GM12878 (cell line): ENCODE data around the gene GABRB1. TPM values are rescaled to one million over a fixed set of nuclear protein-coding genes. Genes with fewer than 3 reads are reported as not detected.

Experiments
- ATAC-seq: fragments of 200-7000 bp; cut with Tn5 transposase; 3 replicates; pipeline ENCODE4 v1.9.1; 2020; ENCODE audit warnings: mild to moderate bottlenecking, moderate library complexity
- BruUV-seq: library from RNA; stranded (reverse); fragments of 400-500 nt; replicated peaks from 2 replicates; lab custom pipeline; 2021; lab: Mats Ljungman, UMichigan
- CTCF ChIA-PET: fragments of 300-600 bp; sonication (Branson Sonifier 250); formaldehyde crosslinking; extraction: SDS; loops from one replicate; lab custom pipeline; 2021; ENCODE audit warnings: inconsistent platforms; lab: Yijun Ruan, JAX
- POLR2A ChIA-PET: fragments of 350-600 bp; formaldehyde crosslinking; extraction: SDS; loops from one replicate; lab custom pipeline; 2021; ENCODE audit warnings: inconsistent platforms; lab: Charles Lee
- RAD21 ChIA-PET: fragments of 300-600 bp; sonication (Branson Sonifier 250); formaldehyde crosslinking; loops from one replicate; lab custom pipeline; 2023; ENCODE audit warnings: antibody characterized with exemption; ENCODE audit not compliant: unreplicated experiment; lab: Charles Lee
- SMC1A ChIA-PET: fragments of 300-600 bp; sonication (Branson Sonifier 250); formaldehyde crosslinking; loops from one replicate; lab custom pipeline; 2023; ENCODE audit not compliant: unreplicated experiment, uncharacterized antibody; lab: Charles Lee
- DNase-seq: peaks from one replicate; pipeline ENCODE4 v3.0.0-alpha.2; 2011; ENCODE audit warnings: low read depth, low spot score
- FAIRE-seq: peaks from 3 replicates; lab custom pipeline; 2011; peaks lifted over from hg19 to GRCh38; lab: Jason Lieb, UNC
- H2AFZ ChIP-seq: 2 replicates; pipeline ENCODE4 v1.6.0; 2011; ENCODE audit warnings: low read depth, low read length, control low read depth; ENCODE audit not compliant: control insufficient read depth
- H3K27ac ChIP-seq: 2 replicates; pipeline ENCODE4 v1.5.1; 2011; ENCODE audit warnings: control low read depth; ENCODE audit not compliant: control insufficient read depth, insufficient read depth
- H3K27me3 ChIP-seq, 2 experiments: replicated peaks in 1 of 2; 2 replicates each; pipeline versions ENCODE4 v1.6.0 to v1.6.1; 2011; ENCODE audit warnings: low read length in 1 of 2; ENCODE audit not compliant: control insufficient read depth in 2 of 2, insufficient read depth in 2 of 2
- H3K36me3 ChIP-seq, 2 experiments: 2 replicates each; pipeline ENCODE4 v1.5.1; 2011; ENCODE audit warnings: low read length in 1 of 2; ENCODE audit not compliant: control insufficient read depth in 2 of 2, insufficient read depth in 2 of 2
- H3K4me1 ChIP-seq: 2 replicates; pipeline ENCODE4 v1.6.1; 2011; ENCODE audit warnings: mild to moderate bottlenecking, low read length, moderate library complexity, mixed read lengths; ENCODE audit not compliant: control insufficient read depth, insufficient read depth
- H3K4me2 ChIP-seq: 2 replicates; pipeline ENCODE4 v1.6.0; 2011; ENCODE audit warnings: control low read depth; ENCODE audit not compliant: control insufficient read depth, insufficient read depth
- H3K4me3 ChIP-seq: fragments of 200-600 bp; sonication (generic); 2 replicates; pipeline ENCODE4 v1.5.1; 2016
- H3K79me2 ChIP-seq: 2 replicates; pipeline ENCODE4 v1.6.0; 2011; ENCODE audit warnings: low read length; ENCODE audit not compliant: control insufficient read depth, insufficient read depth
- H3K9ac ChIP-seq: 2 replicates; pipeline ENCODE4 v1.8.0; 2011; ENCODE audit warnings: low read length, control low read depth, mixed read lengths; ENCODE audit not compliant: control insufficient read depth, insufficient read depth
- H3K9me3 ChIP-seq: replicated peaks from 3 replicates; pipeline ENCODE4 v1.5.1; 2011; ENCODE audit warnings: mild to moderate bottlenecking, low read length; ENCODE audit not compliant: control insufficient read depth, insufficient read depth
- H4K20me1 ChIP-seq: 2 replicates; pipeline ENCODE4 v1.6.0; 2011; ENCODE audit not compliant: control insufficient read depth, insufficient read depth
- BMI1 ChIP-seq: fragments of 450-650 bp; IDR thresholded peaks from 2 replicates; pipeline ENCODE4 v1.6.1; 2016; ENCODE audit warnings: mild to moderate bottlenecking, moderate library complexity, borderline replicate concordance
- BRCA1 ChIP-seq: IDR thresholded peaks from 2 replicates; pipeline ENCODE4 v1.6.1; 2011; ENCODE audit warnings: low read depth, low read length, improper control_type of control experiment
- CHD4 ChIP-seq: fragments of 200-600 bp; sonication (generic); IDR thresholded peaks from 2 replicates; pipeline ENCODE4 v1.6.1; 2016; ENCODE audit warnings: mild to moderate bottlenecking
- HDAC2 ChIP-seq: fragments of 200-600 bp; sonication (generic); IDR thresholded peaks from 2 replicates; pipeline ENCODE4 v1.6.1; 2017
- LARP7 ChIP-seq: fragments of 450-650 bp; IDR thresholded peaks from 2 replicates; pipeline ENCODE4 v1.6.1; 2017; ENCODE audit warnings: mild to moderate bottlenecking
- MXI1 ChIP-seq: fragments of 150-350 bp; IDR thresholded peaks from 2 replicates; pipeline ENCODE4 v1.6.1; 2011; ENCODE audit warnings: low read depth, mild to moderate bottlenecking, inconsistent platforms, low read length, improper control_type of control experiment
- NRF1 ChIP-seq: conservative IDR thresholded peaks from 2 replicates; pipeline ENCODE4 v1.6.1; 2011; ENCODE audit warnings: mild to moderate bottlenecking, low read depth, low read length, improper control_type of control experiment
- RB1 ChIP-seq: fragments of 450-650 bp; formaldehyde crosslinking; IDR thresholded peaks from 2 replicates; pipeline ENCODE4 v1.6.1; 2017; ENCODE audit warnings: mild to moderate bottlenecking, borderline replicate concordance
- SMC3 ChIP-seq: IDR thresholded peaks from 2 replicates; pipeline ENCODE4 v1.6.1; 2011; ENCODE audit warnings: low read length, improper control_type of control experiment, borderline replicate concordance
- TCF12 ChIP-seq: IDR thresholded peaks from 2 replicates; pipeline ENCODE4 v1.6.1; 2011; ENCODE audit warnings: low read depth, mild to moderate bottlenecking, low read length
- TCF7 ChIP-seq: IDR thresholded peaks from 2 replicates; pipeline ENCODE4 v1.6.1; 2014; ENCODE audit warnings: antibody characterized with exemption, borderline replicate concordance
- ZBTB4 ChIP-seq: fragments of 450-650 bp; formaldehyde crosslinking; IDR thresholded peaks from 2 replicates; pipeline ENCODE4 v1.4.0; 2022; ENCODE audit warnings: mild to moderate bottlenecking, moderate library complexity
- ZNF384 ChIP-seq: IDR thresholded peaks from 2 replicates; pipeline ENCODE4 v1.6.1; 2012; ENCODE audit warnings: low read depth, mild to moderate bottlenecking, low read length, improper control_type of control experiment, borderline replicate concordance
- WGBS: methylation state at CpG from one replicate; pipeline ENCODE4 v1.1.6; 2016; ENCODE audit warnings: low lambda C conversion rate; ENCODE audit not compliant: insufficient replicate concordance, insufficient coverage; ENCODE audit errors: missing lambda C conversion rate; 5-methylcytosine and 5-hydroxymethylcytosine counted together
- in situ Hi-C: fragments of 300-500 bp; cut with MboI; formaldehyde crosslinking; loops from 9 replicates; pipeline ENCODE4 v1.14.3; 2018; ENCODE audit warnings: mixed read lengths
- intact Hi-C: fragments of 100-400 bp; cut with micrococcal nuclease; formaldehyde crosslinking; loops from one replicate; pipeline ENCODE4 v1.14.2; 2022; ENCODE audit not compliant: unreplicated experiment
- polyA plus RNA-seq, 11 experiments: library from polyadenylated mRNA; depleted of rRNA in 4 of 11; unstranded in 6 of 11; stranded (reverse) in 5 of 11; fragments of >200 nt; fragmentation: Nextera tagmentation in 4 of 11; fragmentation: Illumina TruSeq in 1 of 11; extraction: Ambion mirVana in 4 of 11; extraction: Trizol in 1 of 11; gene quantifications; 1 replicate in 1 of 11; 2 replicates in 10 of 11; pipeline versions ENCODE4 v1.2.1 to v1.2.3, GENCODE V29; 2011 to 2016; ENCODE audit warnings: inconsistent platforms in 2 of 11, missing spikeins in 2 of 11, low read depth in 1 of 11
- total RNA-seq, 4 experiments: library from RNA; depleted of rRNA in 3 of 4; stranded (reverse); fragments of >200 nt in 3 of 4; fragmentation: Illumina TruSeq in 1 of 4; extraction: Trizol in 1 of 4; gene quantifications; 2 replicates each; pipeline versions ENCODE4 v1.2.1 to v1.2.3, GENCODE V29; 2013 to 2021
- TF ChIP-seq, protein P1 (sequence below), 3 experiments: IDR thresholded peaks in 2 of 3; conservative IDR thresholded peaks in 1 of 3; 2 replicates each; pipeline ENCODE4 v1.5.1; 2011; ENCODE audit warnings: low read depth in 3 of 3, low read length in 3 of 3, mild to moderate bottlenecking in 3 of 3, control low read depth in 2 of 3, moderate library complexity in 2 of 3, inconsistent platforms in 1 of 3, mixed read lengths in 1 of 3; ENCODE audit not compliant: control insufficient read depth in 2 of 3, insufficient read depth in 1 of 3; ENCODE audit errors: extremely low read depth in 1 of 3

GABRB1 gene
- total and polyA plus RNA-seq, 10 of the 15 experiments (the other 5 are each of a cell fraction or from before 2014, with no cell fraction given), result 0.13 to 0.92 TPM; not detected in 8

DNA sequence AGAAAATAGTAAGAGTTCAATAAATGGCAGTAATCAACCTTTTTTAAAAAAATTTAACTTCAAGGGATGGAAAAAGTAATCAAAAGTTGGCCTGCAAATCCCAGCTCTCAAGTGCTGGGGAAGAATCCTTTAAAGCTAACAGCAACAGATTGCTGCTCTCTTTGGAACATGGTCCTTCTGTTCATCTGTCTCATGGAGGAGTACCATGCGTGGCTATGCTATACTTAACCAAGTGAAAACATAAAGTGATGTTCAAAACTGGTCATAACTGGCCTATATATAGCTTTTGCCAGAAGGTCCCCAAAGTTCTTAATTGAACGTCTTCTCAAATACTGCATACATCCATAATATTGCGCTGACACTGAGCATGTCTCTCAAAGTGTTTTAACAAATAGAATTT lies 154.4 kb downstream of the GABRB1 start:
- no peak for DNase-seq
- Histone ChIP-seq H2AFZ (no peak overlapping the region), H3K9me3 (no peaks in the 10 kb centered on the region), H3K27me3 (no peaks in the 10 kb centered on the region), H3K9ac (no peak overlapping the region), H3K36me3 (no peaks in the 10 kb centered on the region), H3K4me1 (no peaks in the 10 kb centered on the region), H3K4me3 (no peak overlapping the region), H3K4me2 (no peak overlapping the region), H4K20me1 (no peaks in the 10 kb centered on the region), H3K79me2 (no peaks in the 10 kb centered on the region), H3K27ac (no peak overlapping the region)
- WGBS, result 44% methylated on average over 3 of the region's 3 CpGs
- ChIA-PET SMC1A (no interaction called here), POLR2A (no interaction called here), CTCF (interaction anchor here (1.1 to 1.2 kb wide), 2 partner anchors 23 to 66 kb away, joined by 3 read pairs; no protein-coding TSS in a partner anchor), RAD21 (no interaction called here)
- no peak for FAIRE-seq
- TF ChIP-seq ZNF384, result no peak
- intact Hi-C loops (no loop called here), in situ Hi-C loops (no loop called here)
- BruUV-seq, result no TSS peak
- ATAC-seq, result no peak

DNA sequence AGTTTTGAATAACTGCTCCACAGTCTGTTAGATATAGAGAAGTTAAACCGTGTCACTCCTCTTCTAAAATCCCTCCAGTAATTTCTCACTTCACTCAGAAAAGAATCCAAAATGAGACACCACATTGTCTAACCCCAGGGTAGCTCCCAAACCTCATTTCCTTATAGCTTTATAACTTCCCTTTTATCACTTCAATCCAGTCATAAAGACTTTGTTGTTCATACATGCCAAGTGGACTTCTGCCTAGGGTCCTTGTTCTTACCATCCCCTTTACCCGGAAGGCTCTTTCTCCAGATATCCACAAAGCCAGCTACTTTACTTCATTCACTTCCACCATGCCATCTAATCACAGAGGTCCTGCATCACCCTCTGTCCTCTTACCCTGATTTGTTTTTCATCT lies 156.2 kb downstream of the GABRB1 start:
- no peak overlapping the region for H3K4me3 ChIP-seq
- ChIA-PET RAD21 (no interaction called here), POLR2A (no interaction called here), CTCF (interaction anchor here (0.5 kb wide), 1 partner anchor 26 kb away, joined by 3 read pairs; no protein-coding TSS in a partner anchor), SMC1A (interaction anchor here (0.5 to 0.7 kb wide), 2 partner anchors 26 to 40 kb away, joined by 3 read pairs; no protein-coding TSS in a partner anchor)
- in situ Hi-C loops (no loop called here), intact Hi-C loops (no loop called here)
- no peak for FAIRE-seq
- no peaks in the 10 kb centered on the region for H3K36me3 ChIP-seq
- no peak for DNase-seq
- H2AFZ ChIP-seq, result no peak overlapping the region
- H3K79me2 ChIP-seq, result no peaks in the 10 kb centered on the region
- no peak overlapping the region for H3K4me2 ChIP-seq
- no peaks in the 10 kb centered on the region for H4K20me1 ChIP-seq
- no peaks in the 10 kb centered on the region for H3K4me1 ChIP-seq
- BruUV-seq, result no TSS peak
- no peak overlapping the region for H3K27ac ChIP-seq
- H3K9me3 ChIP-seq, result no peaks in the 10 kb centered on the region
- 20% methylated on average over 2 of the region's 2 CpGs for WGBS
- H3K9ac ChIP-seq, result no peak overlapping the region
- no peak for ATAC-seq
- no peaks in the 10 kb centered on the region for H3K27me3 ChIP-seq
- TF ChIP-seq RB1, result no peak
- no peak for TF ChIP-seq NRF1
- TF ChIP-seq TCF12, result no peak
- no peak for TF ChIP-seq SMC3
- TF ChIP-seq ZBTB4 (CRISPR knock-in tag), result no peak
- no peak for TF ChIP-seq BRCA1
- TF ChIP-seq BMI1, result no peak
- TF ChIP-seq, protein P1, sequence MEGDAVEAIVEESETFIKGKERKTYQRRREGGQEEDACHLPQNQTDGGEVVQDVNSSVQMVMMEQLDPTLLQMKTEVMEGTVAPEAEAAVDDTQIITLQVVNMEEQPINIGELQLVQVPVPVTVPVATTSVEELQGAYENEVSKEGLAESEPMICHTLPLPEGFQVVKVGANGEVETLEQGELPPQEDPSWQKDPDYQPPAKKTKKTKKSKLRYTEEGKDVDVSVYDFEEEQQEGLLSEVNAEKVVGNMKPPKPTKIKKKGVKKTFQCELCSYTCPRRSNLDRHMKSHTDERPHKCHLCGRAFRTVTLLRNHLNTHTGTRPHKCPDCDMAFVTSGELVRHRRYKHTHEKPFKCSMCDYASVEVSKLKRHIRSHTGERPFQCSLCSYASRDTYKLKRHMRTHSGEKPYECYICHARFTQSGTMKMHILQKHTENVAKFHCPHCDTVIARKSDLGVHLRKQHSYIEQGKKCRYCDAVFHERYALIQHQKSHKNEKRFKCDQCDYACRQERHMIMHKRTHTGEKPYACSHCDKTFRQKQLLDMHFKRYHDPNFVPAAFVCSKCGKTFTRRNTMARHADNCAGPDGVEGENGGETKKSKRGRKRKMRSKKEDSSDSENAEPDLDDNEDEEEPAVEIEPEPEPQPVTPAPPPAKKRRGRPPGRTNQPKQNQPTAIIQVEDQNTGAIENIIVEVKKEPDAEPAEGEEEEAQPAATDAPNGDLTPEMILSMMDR (IDR thresholded peaks at IDR 0.05 in 2 of 3, conservative IDR thresholded peaks at IDR 0.05 in 1 of 3; ENCODE audit: control insufficient read depth in 2 of 3, extremely low read depth in 1 of 3, insufficient read depth in 1 of 3, low read depth in 3 of 3, low read length in 3 of 3), result no peak
- no peak for TF ChIP-seq TCF7
- no peak for TF ChIP-seq HDAC2
- TF ChIP-seq CHD4, result no peak
- TF ChIP-seq MXI1, result no peak
- TF ChIP-seq LARP7, result no peak
